HepG2 (cell line): ENCODE data around the gene DPY30. TPM values are rescaled to one million over a fixed set of nuclear protein-coding genes. Genes with fewer than 3 reads are reported as not detected.

Source experiments
- AKAP8 ChIP-seq: sonication (generic); formaldehyde crosslinking; IDR thresholded peaks from 2 replicates; pipeline ENCODE4 v1.5.1; 2020; ENCODE audit warnings: mild to moderate bottlenecking, missing genetic modification reagents
- BHLHE40 ChIP-seq: IDR thresholded peaks from 2 replicates; pipeline ENCODE4 v1.6.1; 2011; ENCODE audit warnings: low read length, improper control_type of control experiment
- ELF3 ChIP-seq: IDR thresholded peaks from 2 replicates; pipeline ENCODE4 v1.6.1; 2016; ENCODE audit warnings: missing genetic modification reagents, missing compliant biosample characterization
- ELF4 ChIP-seq: sonication (generic); formaldehyde crosslinking; IDR thresholded peaks from 2 replicates; pipeline ENCODE4 v1.5.0; 2020; ENCODE audit warnings: missing genetic modification reagents, mild to moderate bottlenecking, moderate library complexity, borderline replicate concordance
- FOXA3 ChIP-seq: IDR thresholded peaks from 2 replicates; pipeline ENCODE4 v1.6.1; 2016; ENCODE audit warnings: missing genetic modification reagents, missing compliant biosample characterization
- ISX ChIP-seq: sonication (generic); formaldehyde crosslinking; conservative IDR thresholded peaks from 2 replicates; pipeline ENCODE4 v1.5.0; 2020; ENCODE audit warnings: missing genetic modification reagents
- JARID2 ChIP-seq: sonication (generic); formaldehyde crosslinking; IDR thresholded peaks from 2 replicates; pipeline ENCODE4 v1.8.1; 2023; ENCODE audit warnings: missing genetic modification reagents, inconsistent platforms; ENCODE audit not compliant: insufficient replicate concordance
- KDM2A ChIP-seq: sonication (generic); formaldehyde crosslinking; IDR thresholded peaks from 2 replicates; pipeline ENCODE4 v1.4.0; 2020; ENCODE audit warnings: low read depth, missing genetic modification reagents, borderline replicate concordance
- MED13 ChIP-seq: sonication (generic); formaldehyde crosslinking; IDR thresholded peaks from 2 replicates; pipeline ENCODE4 v1.5.0; 2020; ENCODE audit warnings: missing genetic modification reagents
- MLLT10 ChIP-seq: sonication (generic); formaldehyde crosslinking; IDR thresholded peaks from 2 replicates; pipeline ENCODE4 v1.4.0; 2020; ENCODE audit warnings: missing genetic modification reagents
- NRL ChIP-seq: sonication (generic); formaldehyde crosslinking; IDR thresholded peaks from 2 replicates; pipeline ENCODE4 v1.5.0; 2020; ENCODE audit warnings: missing genetic modification reagents, mild to moderate bottlenecking, moderate library complexity, borderline replicate concordance
- RFX5 ChIP-seq: IDR thresholded peaks from 2 replicates; pipeline ENCODE4 v1.6.1; 2011; ENCODE audit warnings: low read depth, low read length, improper control_type of control experiment
- TBP ChIP-seq: sonication (generic); formaldehyde crosslinking; IDR thresholded peaks from 2 replicates; pipeline ENCODE4 v1.5.0; 2020; ENCODE audit warnings: missing genetic modification reagents
- ZMAT3 ChIP-seq: sonication (generic); formaldehyde crosslinking; conservative IDR thresholded peaks from 2 replicates; pipeline ENCODE4 v1.7.0; 2021; ENCODE audit warnings: missing genetic modification reagents
- ZMYM4 ChIP-seq: sonication (generic); formaldehyde crosslinking; IDR thresholded peaks from 2 replicates; pipeline ENCODE4 v1.8.1; 2023; ENCODE audit warnings: mild to moderate bottlenecking, missing genetic modification reagents
- ZNF432 ChIP-seq: sonication (generic); formaldehyde crosslinking; IDR thresholded peaks from 2 replicates; pipeline ENCODE4 v1.5.0; 2020; ENCODE audit warnings: missing genetic modification reagents, mild to moderate bottlenecking, borderline replicate concordance
- ZNF652 ChIP-seq: IDR thresholded peaks from 2 replicates; pipeline ENCODE4 v1.6.1; 2016; ENCODE audit warnings: low read depth, borderline replicate concordance
- ZNF737 ChIP-seq: sonication (generic); formaldehyde crosslinking; IDR thresholded peaks from 2 replicates; pipeline ENCODE4 v1.5.0; 2020; ENCODE audit warnings: missing genetic modification reagents, mild to moderate bottlenecking, borderline replicate concordance
- ZNF792 ChIP-seq: IDR thresholded peaks from 2 replicates; pipeline ENCODE4 v1.6.1; 2016
- polyA plus RNA-seq, 8 experiments: library from polyadenylated mRNA; depleted of rRNA in 3 of 8; stranded (reverse) in 7 of 8; unstranded in 1 of 8; fragments of >200 nt; fragmentation: Illumina TruSeq in 4 of 8; extraction: Trizol in 4 of 8; gene quantifications; 2 replicates each; pipeline versions ENCODE4 v1.2.1 to v1.2.3, GENCODE V29; 2011 to 2016; ENCODE audit warnings: low read depth in 4 of 8, missing spikeins in 1 of 8, mixed read lengths in 1 of 8; ENCODE audit not compliant: insufficient read depth in 1 of 8
- total RNA-seq, 5 experiments: library from RNA; depleted of rRNA; stranded (reverse); fragments of >200 nt; fragmentation: Illumina TruSeq; extraction: Trizol; gene quantifications; 2 replicates each; pipeline ENCODE4 v1.2.3, GENCODE V29; 2016; ENCODE audit warnings: low read depth in 1 of 5
- TF ChIP-seq, protein P1 (sequence below): sonication (generic); formaldehyde crosslinking; IDR thresholded peaks from 2 replicates; pipeline ENCODE4 v1.4.0; 2020; ENCODE audit warnings: missing genetic modification reagents, mild to moderate bottlenecking, borderline replicate concordance
- TF ChIP-seq, protein P2 (sequence below): IDR thresholded peaks from 2 replicates; pipeline ENCODE4 v1.6.1; 2016; ENCODE audit warnings: missing genetic modification reagents, missing compliant biosample characterization
- TF ChIP-seq, protein P3 (sequence below): sonication (generic); formaldehyde crosslinking; IDR thresholded peaks from 2 replicates; pipeline ENCODE4 v1.4.0; 2020; ENCODE audit warnings: missing genetic modification reagents, borderline replicate concordance
- TF ChIP-seq, protein P4 (sequence below): sonication (generic); formaldehyde crosslinking; IDR thresholded peaks from 2 replicates; pipeline ENCODE4 v1.8.0; 2022; ENCODE audit warnings: mild to moderate bottlenecking, missing genetic modification reagents

DPY30 gene
- total and polyA plus RNA-seq, 2 of the 13 experiments (the other 11 are each of a cell fraction or from before 2014, with no cell fraction given) = 98.1 to 118 TPM

DNA sequence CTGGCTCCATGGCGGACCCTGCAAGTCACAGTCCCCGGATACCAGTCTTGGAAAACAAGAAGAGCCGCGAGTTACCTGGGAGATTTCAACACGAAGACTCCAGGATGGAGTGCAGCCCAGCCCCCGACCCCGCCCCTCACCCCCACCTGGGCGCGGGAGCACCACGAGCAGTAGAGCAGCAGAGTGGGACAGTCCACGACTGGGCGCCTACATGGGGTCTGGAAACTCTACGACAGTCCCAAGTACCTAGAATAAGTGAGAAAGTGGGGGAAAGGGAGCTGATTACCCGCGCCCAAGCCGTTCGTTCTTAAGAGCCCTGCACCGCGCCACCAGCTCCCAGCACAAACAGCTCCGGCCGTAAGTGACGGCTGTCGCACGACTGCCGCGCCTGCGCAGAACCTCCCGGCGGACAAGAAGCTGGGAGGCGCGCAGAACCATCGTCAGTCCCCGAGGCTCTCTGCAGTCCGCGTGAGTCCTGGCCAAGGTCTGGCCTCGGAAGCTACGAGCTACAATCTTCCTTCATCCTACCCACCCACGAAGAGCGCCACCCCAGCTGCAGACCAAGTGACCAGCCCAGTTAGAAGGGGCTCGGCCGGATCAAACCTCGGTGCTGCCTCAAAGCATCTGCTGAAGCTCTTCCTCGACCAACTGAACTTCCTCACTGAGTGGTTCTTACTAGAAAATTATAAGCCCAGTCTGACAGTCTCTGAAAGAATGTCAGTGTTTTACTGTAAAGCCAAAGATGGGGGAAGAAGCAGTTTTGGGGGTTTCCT, at the start of gene DPY30 (continued):
- TF ChIP-seq KDM2A (CRISPR knock-in tag) (peak; percentile 88; the same call in 1 of the 2 replicates), ZNF432 (no peak), ZMAT3 (peak; percentile 74), ELF4 (no peak; the same call in 1 of the 2 replicates), ISX (CRISPR knock-in tag) (peak; percentile 87; the same call in 1 of the 2 replicates), ELF3 (peak; percentile 79), RFX5 (no peak), TBP (CRISPR knock-in tag) (0 out of 2 replicates have a peak, but pooled peaks have one; percentile 23), NRL (CRISPR knock-in tag) (peak; percentile 90), BHLHE40 (0 out of 2 replicates have a peak, but pooled peaks have one; percentile 18), AKAP8 (CRISPR knock-in tag) (0 out of 2 replicates have a peak, but pooled peaks have one; percentile 24), ZMYM4 (peak; percentile 59; the same call in 1 of the 2 replicates), MLLT10 (CRISPR knock-in tag) (no peak), ZNF737 (CRISPR knock-in tag) (no peak), MED13 (CRISPR knock-in tag) (no peak; the same call in 1 of the 2 replicates), ZNF652 (no peak), ZNF792 (CRISPR knock-in tag) (peak; percentile 96), JARID2 (CRISPR knock-in tag) (no peak), FOXA3 (peak; percentile 60)
- TF ChIP-seq, protein P1, sequence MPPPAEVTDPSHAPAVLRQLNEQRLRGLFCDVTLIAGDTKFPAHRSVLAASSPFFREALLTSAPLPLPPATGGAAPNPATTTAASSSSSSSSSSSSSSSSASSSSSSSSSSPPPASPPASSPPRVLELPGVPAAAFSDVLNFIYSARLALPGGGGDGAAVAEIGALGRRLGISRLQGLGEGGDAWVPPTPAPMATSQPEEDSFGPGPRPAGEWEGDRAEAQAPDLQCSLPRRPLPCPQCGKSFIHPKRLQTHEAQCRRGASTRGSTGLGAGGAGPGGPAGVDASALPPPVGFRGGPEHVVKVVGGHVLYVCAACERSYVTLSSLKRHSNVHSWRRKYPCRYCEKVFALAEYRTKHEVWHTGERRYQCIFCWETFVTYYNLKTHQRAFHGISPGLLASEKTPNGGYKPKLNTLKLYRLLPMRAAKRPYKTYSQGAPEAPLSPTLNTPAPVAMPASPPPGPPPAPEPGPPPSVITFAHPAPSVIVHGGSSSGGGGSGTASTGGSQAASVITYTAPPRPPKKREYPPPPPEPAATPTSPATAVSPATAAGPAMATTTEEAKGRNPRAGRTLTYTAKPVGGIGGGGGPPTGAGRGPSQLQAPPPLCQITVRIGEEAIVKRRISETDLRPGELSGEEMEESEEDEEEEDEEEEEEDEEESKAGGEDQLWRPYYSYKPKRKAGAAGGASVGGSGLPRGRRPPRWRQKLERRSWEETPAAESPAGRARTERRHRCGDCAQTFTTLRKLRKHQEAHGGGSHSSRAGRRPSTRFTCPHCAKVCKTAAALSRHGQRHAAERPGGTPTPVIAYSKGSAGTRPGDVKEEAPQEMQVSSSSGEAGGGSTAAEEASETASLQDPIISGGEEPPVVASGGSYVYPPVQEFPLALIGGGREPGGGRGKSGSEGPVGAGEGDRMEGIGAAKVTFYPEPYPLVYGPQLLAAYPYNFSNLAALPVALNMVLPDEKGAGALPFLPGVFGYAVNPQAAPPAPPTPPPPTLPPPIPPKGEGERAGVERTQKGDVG (CRISPR knock-in tag) = peak; percentile 87; the same call in 1 of the 2 replicates
- TF ChIP-seq, protein P2, sequence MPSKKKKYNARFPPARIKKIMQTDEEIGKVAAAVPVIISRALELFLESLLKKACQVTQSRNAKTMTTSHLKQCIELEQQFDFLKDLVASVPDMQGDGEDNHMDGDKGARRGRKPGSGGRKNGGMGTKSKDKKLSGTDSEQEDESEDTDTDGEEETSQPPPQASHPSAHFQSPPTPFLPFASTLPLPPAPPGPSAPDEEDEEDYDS = peak; percentile 86
- TF ChIP-seq, protein P3, sequence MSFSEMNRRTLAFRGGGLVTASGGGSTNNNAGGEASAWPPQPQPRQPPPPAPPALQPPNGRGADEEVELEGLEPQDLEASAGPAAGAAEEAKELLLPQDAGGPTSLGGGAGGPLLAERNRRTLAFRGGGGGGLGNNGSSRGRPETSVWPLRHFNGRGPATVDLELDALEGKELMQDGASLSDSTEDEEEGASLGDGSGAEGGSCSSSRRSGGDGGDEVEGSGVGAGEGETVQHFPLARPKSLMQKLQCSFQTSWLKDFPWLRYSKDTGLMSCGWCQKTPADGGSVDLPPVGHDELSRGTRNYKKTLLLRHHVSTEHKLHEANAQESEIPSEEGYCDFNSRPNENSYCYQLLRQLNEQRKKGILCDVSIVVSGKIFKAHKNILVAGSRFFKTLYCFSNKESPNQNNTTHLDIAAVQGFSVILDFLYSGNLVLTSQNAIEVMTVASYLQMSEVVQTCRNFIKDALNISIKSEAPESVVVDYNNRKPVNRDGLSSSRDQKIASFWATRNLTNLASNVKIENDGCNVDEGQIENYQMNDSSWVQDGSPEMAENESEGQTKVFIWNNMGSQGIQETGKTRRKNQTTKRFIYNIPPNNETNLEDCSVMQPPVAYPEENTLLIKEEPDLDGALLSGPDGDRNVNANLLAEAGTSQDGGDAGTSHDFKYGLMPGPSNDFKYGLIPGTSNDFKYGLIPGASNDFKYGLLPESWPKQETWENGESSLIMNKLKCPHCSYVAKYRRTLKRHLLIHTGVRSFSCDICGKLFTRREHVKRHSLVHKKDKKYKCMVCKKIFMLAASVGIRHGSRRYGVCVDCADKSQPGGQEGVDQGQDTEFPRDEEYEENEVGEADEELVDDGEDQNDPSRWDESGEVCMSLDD = no peak
- TF ChIP-seq, protein P4, sequence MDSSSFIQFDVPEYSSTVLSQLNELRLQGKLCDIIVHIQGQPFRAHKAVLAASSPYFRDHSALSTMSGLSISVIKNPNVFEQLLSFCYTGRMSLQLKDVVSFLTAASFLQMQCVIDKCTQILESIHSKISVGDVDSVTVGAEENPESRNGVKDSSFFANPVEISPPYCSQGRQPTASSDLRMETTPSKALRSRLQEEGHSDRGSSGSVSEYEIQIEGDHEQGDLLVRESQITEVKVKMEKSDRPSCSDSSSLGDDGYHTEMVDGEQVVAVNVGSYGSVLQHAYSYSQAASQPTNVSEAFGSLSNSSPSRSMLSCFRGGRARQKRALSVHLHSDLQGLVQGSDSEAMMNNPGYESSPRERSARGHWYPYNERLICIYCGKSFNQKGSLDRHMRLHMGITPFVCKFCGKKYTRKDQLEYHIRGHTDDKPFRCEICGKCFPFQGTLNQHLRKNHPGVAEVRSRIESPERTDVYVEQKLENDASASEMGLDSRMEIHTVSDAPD = no peak
